ENCODE measurements around the gene GRID1.

DNA sequence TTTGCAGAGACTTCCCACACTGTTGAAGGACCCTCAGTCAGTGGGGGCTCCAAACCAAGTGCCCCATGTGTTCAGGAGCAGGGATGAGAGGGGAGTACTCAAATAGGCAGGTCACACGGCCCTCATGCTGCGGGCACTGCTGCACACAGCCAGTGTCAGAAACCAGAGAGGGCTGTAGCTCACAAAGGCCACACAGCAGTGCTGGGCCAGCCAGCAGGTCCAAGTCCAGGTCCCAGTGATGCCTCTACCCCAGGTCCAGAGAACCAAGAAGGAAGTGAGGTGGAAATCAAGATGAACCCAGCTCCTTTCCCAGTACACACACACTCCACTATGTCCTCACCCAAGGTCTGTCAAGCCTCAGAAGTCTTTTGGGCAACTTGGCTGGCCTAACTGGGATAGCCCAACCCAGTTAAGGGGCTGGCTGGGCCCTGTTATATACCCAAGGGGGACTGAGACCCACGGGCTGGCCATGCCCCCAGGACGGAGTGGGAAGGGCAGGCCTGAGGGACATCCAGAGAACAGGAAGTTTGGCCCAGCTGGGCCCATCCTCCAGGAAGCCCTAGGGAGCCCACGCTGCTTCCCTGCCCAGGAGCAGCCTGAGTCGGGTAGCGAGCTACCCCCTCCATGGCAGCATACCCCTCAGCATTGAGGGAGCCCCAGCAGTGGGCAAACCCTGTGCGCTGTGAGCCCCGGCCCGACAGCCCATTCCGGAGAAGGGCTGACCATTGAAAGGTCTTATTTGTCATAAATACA lies 24.3 kb downstream of the GRID1 start:
- TF ChIP-seq, protein P1, sequence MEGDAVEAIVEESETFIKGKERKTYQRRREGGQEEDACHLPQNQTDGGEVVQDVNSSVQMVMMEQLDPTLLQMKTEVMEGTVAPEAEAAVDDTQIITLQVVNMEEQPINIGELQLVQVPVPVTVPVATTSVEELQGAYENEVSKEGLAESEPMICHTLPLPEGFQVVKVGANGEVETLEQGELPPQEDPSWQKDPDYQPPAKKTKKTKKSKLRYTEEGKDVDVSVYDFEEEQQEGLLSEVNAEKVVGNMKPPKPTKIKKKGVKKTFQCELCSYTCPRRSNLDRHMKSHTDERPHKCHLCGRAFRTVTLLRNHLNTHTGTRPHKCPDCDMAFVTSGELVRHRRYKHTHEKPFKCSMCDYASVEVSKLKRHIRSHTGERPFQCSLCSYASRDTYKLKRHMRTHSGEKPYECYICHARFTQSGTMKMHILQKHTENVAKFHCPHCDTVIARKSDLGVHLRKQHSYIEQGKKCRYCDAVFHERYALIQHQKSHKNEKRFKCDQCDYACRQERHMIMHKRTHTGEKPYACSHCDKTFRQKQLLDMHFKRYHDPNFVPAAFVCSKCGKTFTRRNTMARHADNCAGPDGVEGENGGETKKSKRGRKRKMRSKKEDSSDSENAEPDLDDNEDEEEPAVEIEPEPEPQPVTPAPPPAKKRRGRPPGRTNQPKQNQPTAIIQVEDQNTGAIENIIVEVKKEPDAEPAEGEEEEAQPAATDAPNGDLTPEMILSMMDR (IDR thresholded peaks at IDR 0.05) = no peak
- TF ChIP-seq POLR2A (IDR thresholded peaks at IDR 0.05) = no peak

Measured in lower leg skin (tissue), 3 donors.